K562 (cell line): ENCODE measurements around the gene SNCB. TPM values are rescaled to one million over a fixed set of nuclear protein-coding genes. Genes with fewer than 3 reads are reported as not detected.

Experiments used
- ATAC-seq: fragments of 200-7000 bp; cut with Tn5 transposase; 3 replicates; pipeline ENCODE4 v1.9.1; 2020; ENCODE audit warnings: moderate library complexity
- BruUV-seq: library from RNA; stranded (reverse); fragments of 400-500 nt; replicated peaks from 2 replicates; lab custom pipeline; 2021; lab: Mats Ljungman, UMichigan
- CTCF ChIA-PET: fragments of 300-600 bp; formaldehyde crosslinking; extraction: SDS; loops from one replicate; lab custom pipeline; 2021; ENCODE audit warnings: low intra/inter-chr PET ratio; lab: Yijun Ruan, JAX
- POLR2A ChIA-PET: fragments of 300-600, 350-650 bp; sonication (Branson Sonifier 250); formaldehyde crosslinking; extraction: SDS; loops from one replicate; lab custom pipeline; 2021; ENCODE audit warnings: antibody characterized with exemption, inconsistent platforms; lab: Yijun Ruan, JAX
- DNase-seq, 4 experiments: peaks; one replicate each; pipeline versions ENCODE4 v3.0.0 to v3.0.0-alpha.2; 2011 to 2018; ENCODE audit warnings: low spot score in 3 of 4, mixed read lengths in 3 of 4; ENCODE audit errors: extremely low read depth in 1 of 4
- FAIRE-seq: peaks from 2 replicates; lab custom pipeline; 2011; peaks lifted over from hg19 to GRCh38; lab: Jason Lieb, UNC
- H2AFZ ChIP-seq: 2 replicates; pipeline ENCODE4 v1.6.0; 2011; ENCODE audit warnings: low read depth, low read length, control low read depth, inconsistent platforms
- H3K27ac ChIP-seq: fragments of 200-600 bp; 3 replicates; pipeline ENCODE4 v1.8.0; 2011; ENCODE audit warnings: low read depth, mild to moderate bottlenecking, control low read depth, inconsistent platforms, low read length, moderate library complexity, mixed read lengths; ENCODE audit errors: extremely low read depth
- H3K27me3 ChIP-seq, 2 experiments: fragments of 300-600 bp in 1 of 2; 2 replicates in 1 of 2; 3 replicates in 1 of 2; pipeline versions ENCODE4 v1.6.0 to v1.8.0; 2011; ENCODE audit warnings: inconsistent platforms in 2 of 2, low read length in 2 of 2, mild to moderate bottlenecking in 1 of 2, mixed read lengths in 1 of 2, moderate library complexity in 1 of 2; ENCODE audit not compliant: control insufficient read depth in 2 of 2, insufficient read depth in 2 of 2
- H3K36me3 ChIP-seq: fragments of 300-600 bp; 3 replicates; pipeline ENCODE4 v1.8.0; 2011; ENCODE audit warnings: mild to moderate bottlenecking, low read length, inconsistent platforms; ENCODE audit not compliant: control insufficient read depth, insufficient read depth
- H3K4me1 ChIP-seq, 2 experiments: fragments of 200-600 bp in 1 of 2; replicated peaks in 1 of 2; 2 replicates in 1 of 2; 3 replicates in 1 of 2; pipeline versions ENCODE4 v1.5.1 to v1.8.0; 2011; ENCODE audit warnings: inconsistent platforms in 2 of 2, low read length in 2 of 2, mild to moderate bottlenecking in 1 of 2, mixed read lengths in 1 of 2, moderate library complexity in 1 of 2; ENCODE audit not compliant: control insufficient read depth in 2 of 2, insufficient read depth in 2 of 2
- H3K4me2 ChIP-seq: 2 replicates; pipeline ENCODE4 v1.6.1; 2011; ENCODE audit warnings: low read length, control low read depth, inconsistent platforms, mixed read lengths; ENCODE audit not compliant: insufficient read depth
- H3K4me3 ChIP-seq: fragments of 200-600 bp; sonication (generic), shearing (Covaris generic); 2 replicates; pipeline ENCODE4 v1.5.1; 2016; ENCODE audit warnings: control low read depth, inconsistent platforms
- H3K79me2 ChIP-seq: fragments of 200-600 bp; 3 replicates; pipeline ENCODE4 v1.8.0; 2011; ENCODE audit warnings: low read length, inconsistent platforms; ENCODE audit not compliant: control insufficient read depth, insufficient read depth
- H3K9ac ChIP-seq, 2 experiments: 2 replicates each; pipeline versions ENCODE4 v1.6.0 to v1.6.1; 2011; ENCODE audit warnings: low read depth in 2 of 2, low read length in 2 of 2, control low read depth in 1 of 2, inconsistent platforms in 1 of 2, mild to moderate bottlenecking in 1 of 2, mixed read lengths in 1 of 2; ENCODE audit not compliant: insufficient read depth in 1 of 2
- H3K9me1 ChIP-seq: one replicate; pipeline ENCODE4 v1.6.0; 2011; ENCODE audit warnings: inconsistent platforms, mild to moderate bottlenecking, low read length, moderate library complexity; ENCODE audit not compliant: control insufficient read depth, insufficient read depth
- H3K9me3 ChIP-seq: replicated peaks from 2 replicates; pipeline ENCODE4 v1.5.1; 2011; ENCODE audit warnings: low read depth, low read length, inconsistent platforms; ENCODE audit not compliant: control insufficient read depth, insufficient read depth
- H4K20me1 ChIP-seq: replicated peaks from 2 replicates; pipeline ENCODE4 v1.6.1; 2011; ENCODE audit warnings: low read length, inconsistent platforms, mixed read lengths; ENCODE audit not compliant: control insufficient read depth, insufficient read depth
- NEUROD1 ChIP-seq: fragments of 150-350 bp; IDR thresholded peaks from 2 replicates; pipeline ENCODE4 v1.6.1; 2014; ENCODE audit warnings: borderline replicate concordance, low read length, low read depth; ENCODE audit not compliant: partially characterized antibody
- PRPF4 ChIP-seq: fragments of 200-400 bp; formaldehyde crosslinking; IDR thresholded peaks from one replicate; pipeline ENCODE4 v1.6.1; 2017; ENCODE audit warnings: low read length, low read depth, mild to moderate bottlenecking; ENCODE audit not compliant: insufficient read depth, poor library complexity, severe bottlenecking
- ZKSCAN1 ChIP-seq: fragments of 150-350 bp; IDR thresholded peaks from 2 replicates; pipeline ENCODE4 v1.6.1; 2016; ENCODE audit warnings: low read depth, low read length
- WGBS: fragments of 100-300 bp; shearing (Covaris generic); methylation state at CpG from one replicate; pipeline ENCODE4 v1.1.6; 2016; ENCODE audit warnings: low coverage, mixed read lengths; ENCODE audit not compliant: insufficient coverage; ENCODE audit errors: missing lambda C conversion rate; 5-methylcytosine and 5-hydroxymethylcytosine counted together
- in situ Hi-C: fragments of 300-500 bp; cut with MboI; formaldehyde crosslinking; loops from 4 replicates; pipeline ENCODE4 v1.15.0; 2018; ENCODE audit warnings: inconsistent platforms, mixed read lengths
- intact Hi-C: fragments of 100-400 bp; cut with micrococcal nuclease; formaldehyde crosslinking; loops from 2 replicates; pipeline ENCODE4 v1.14.2; 2022
- polyA plus RNA-seq, 8 experiments: library from polyadenylated mRNA; depleted of rRNA in 4 of 8; stranded (reverse) in 5 of 8; unstranded in 3 of 8; fragments of >200 nt; fragmentation: Nextera tagmentation in 2 of 8; fragmentation: Illumina TruSeq in 1 of 8; extraction: Ambion mirVana in 2 of 8; extraction: Trizol in 1 of 8; gene quantifications; 2 replicates each; pipeline versions ENCODE4 v1.2.1 to v1.2.3, GENCODE V29; 2011 to 2014; ENCODE audit warnings: inconsistent platforms in 1 of 8, missing spikeins in 1 of 8
- total RNA-seq, 7 experiments: library from RNA; depleted of rRNA in 6 of 7; stranded (reverse); fragments of >200 nt in 6 of 7; fragmentation: Illumina TruSeq in 2 of 7; extraction: Trizol in 2 of 7; gene quantifications; 2 replicates each; pipeline versions ENCODE4 v1.2.1 to v1.2.3, GENCODE V29; 2011 to 2021; ENCODE audit warnings: low replicate concordance in 1 of 7

The SNCB gene
- total and polyA plus RNA-seq, 9 of the 15 experiments (the other 6 are each of a cell fraction or from before 2014, with no cell fraction given): not detected

GRCh38 chr5:176631383-176632200, 1.3 kb upstream of the SNCB start:
- in situ Hi-C loops (no loop called here), intact Hi-C loops (no loop called here)
- Histone ChIP-seq H3K36me3 (no peaks in the 10 kb centered on the region), H3K9me3 (no peaks in the 10 kb centered on the region), H3K27ac (no peak overlapping the region), H3K27me3 (peaks cover 41 to 81% of the 10 kb centered on the region in 2 experiments), H3K4me2 (no peak overlapping the region), H3K9me1 (no peaks in the 10 kb centered on the region), H2AFZ (no peak overlapping the region), H3K4me3 (no peak overlapping the region), H3K9ac (no peak overlapping the region; a peak in 1 of 4 replicates), H3K4me1 (peaks cover 0 to 21% of the 10 kb centered on the region in 2 experiments; a peak in 2 of 5 replicates), H3K79me2 (no peaks in the 10 kb centered on the region), H4K20me1 (peaks cover 7% of the 10 kb centered on the region; the same call in 1 of the 2 replicates)
- no TSS peak for BruUV-seq
- TF ChIP-seq ZKSCAN1 (peak; percentile 27; the same call in 1 of the 2 replicates), PRPF4 (no peak), NEUROD1 (no peak)
- FAIRE-seq (no peak), ATAC-seq (no peak), DNase-seq (no peak)
- ChIA-PET CTCF (no interaction called here), POLR2A (no interaction called here)
- 4% methylated on average over 7 of the region's 7 CpGs for WGBS
